Measurements from ENCODE around the gene DNAJC9. TPM values are rescaled to one million over a fixed set of nuclear protein-coding genes. Genes with fewer than 3 reads are reported as not detected.

The DNAJC9 gene
- total and polyA plus RNA-seq, 12 donors: 10.6 to 39.9 (median 13.7) TPM

DNA sequence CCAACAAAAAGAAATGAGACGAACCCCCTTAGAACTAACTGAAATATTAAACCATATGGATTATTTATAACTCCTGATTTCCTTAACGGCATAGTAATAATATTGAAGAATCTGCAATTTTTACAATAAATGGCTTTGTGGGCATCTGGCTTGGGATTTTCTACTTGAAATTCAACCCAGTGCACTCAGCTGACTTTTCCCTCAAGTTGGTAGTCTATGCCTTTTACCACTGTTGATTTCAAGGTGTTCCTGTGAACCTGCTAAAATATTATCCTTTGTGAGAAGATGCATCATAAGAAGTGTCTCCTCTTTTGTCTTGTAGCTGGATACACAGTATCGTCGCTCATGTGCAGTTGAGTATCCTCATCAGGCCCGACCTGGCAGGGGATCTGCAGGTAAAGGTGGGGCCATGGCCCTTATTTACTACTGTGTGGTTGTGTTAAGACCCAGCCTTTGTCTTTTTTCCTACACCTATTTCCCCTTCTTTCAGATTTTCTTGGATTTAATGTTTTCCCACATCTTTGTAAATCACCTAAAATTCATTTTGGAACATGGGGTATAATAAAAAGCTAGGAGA is 8.0 kb downstream of the DNAJC9 start:
- H3K4me3 ChIP-seq: no peak overlapping the region
- 90 to 95% (median 93%) methylated on average over 5 of the region's 5 CpGs for WGBS, 4 donors
- H3K36me3 ChIP-seq (replicated peaks in 1 of 2): peaks cover 0 to 57% of the 10 kb centered on the region in 2 donors
- H3K9me3 ChIP-seq (replicated peaks in 1 of 3): no peaks in the 10 kb centered on the region
- H3K4me1 ChIP-seq (replicated peaks in 1 of 2): no peaks in the 10 kb centered on the region
- no peaks in the 10 kb centered on the region for H3K27me3 ChIP-seq
- intact Hi-C loops (cut with DNase I): no loop called here
- no peak for TF ChIP-seq POLR2A (IDR thresholded peaks at IDR 0.05)
- TF ChIP-seq, protein P1, sequence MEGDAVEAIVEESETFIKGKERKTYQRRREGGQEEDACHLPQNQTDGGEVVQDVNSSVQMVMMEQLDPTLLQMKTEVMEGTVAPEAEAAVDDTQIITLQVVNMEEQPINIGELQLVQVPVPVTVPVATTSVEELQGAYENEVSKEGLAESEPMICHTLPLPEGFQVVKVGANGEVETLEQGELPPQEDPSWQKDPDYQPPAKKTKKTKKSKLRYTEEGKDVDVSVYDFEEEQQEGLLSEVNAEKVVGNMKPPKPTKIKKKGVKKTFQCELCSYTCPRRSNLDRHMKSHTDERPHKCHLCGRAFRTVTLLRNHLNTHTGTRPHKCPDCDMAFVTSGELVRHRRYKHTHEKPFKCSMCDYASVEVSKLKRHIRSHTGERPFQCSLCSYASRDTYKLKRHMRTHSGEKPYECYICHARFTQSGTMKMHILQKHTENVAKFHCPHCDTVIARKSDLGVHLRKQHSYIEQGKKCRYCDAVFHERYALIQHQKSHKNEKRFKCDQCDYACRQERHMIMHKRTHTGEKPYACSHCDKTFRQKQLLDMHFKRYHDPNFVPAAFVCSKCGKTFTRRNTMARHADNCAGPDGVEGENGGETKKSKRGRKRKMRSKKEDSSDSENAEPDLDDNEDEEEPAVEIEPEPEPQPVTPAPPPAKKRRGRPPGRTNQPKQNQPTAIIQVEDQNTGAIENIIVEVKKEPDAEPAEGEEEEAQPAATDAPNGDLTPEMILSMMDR (IDR thresholded peaks at IDR 0.05): no peak
- no peak for DNase-seq
- no peak overlapping the region for H3K27ac ChIP-seq

DNA sequence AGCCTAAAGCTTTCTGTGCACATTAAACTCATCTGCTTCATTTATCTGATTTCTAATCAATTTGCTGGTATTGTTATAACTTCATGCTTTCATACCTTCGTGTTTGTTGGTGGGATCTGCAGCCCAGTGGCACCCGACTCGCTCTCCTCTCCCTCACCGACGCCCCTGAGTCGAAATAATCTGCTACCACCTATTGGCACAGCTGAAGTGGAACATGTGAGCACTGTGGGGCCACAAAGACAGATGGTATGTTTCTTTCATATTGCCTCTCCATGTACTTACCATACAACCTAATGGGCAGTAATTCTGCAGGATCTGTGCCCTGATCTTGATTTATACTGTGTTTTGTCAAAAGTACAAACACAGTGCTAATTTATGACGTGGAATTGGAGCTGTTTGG is 12.4 kb downstream of the DNAJC9 start:
- H3K36me3 ChIP-seq (replicated peaks in 1 of 2): peaks cover 0 to 20% of the 10 kb centered on the region in 2 donors
- DNase-seq: no peak
- no peaks in the 10 kb centered on the region for H3K4me1 ChIP-seq (replicated peaks in 1 of 2)
- intact Hi-C loops (cut with DNase I): no loop called here
- 84 to 93% (median 91%) methylated on average over 7 of the region's 7 CpGs for WGBS, 4 donors
- no peak for TF ChIP-seq POLR2A (IDR thresholded peaks at IDR 0.05)
- TF ChIP-seq, protein P1 (IDR thresholded peaks at IDR 0.05): no peak
- H3K27ac ChIP-seq: no peak overlapping the region
- H3K27me3 ChIP-seq: no peaks in the 10 kb centered on the region
- no peak overlapping the region for H3K4me3 ChIP-seq
- no peaks in the 10 kb centered on the region for H3K9me3 ChIP-seq (replicated peaks in 1 of 3)

DNA sequence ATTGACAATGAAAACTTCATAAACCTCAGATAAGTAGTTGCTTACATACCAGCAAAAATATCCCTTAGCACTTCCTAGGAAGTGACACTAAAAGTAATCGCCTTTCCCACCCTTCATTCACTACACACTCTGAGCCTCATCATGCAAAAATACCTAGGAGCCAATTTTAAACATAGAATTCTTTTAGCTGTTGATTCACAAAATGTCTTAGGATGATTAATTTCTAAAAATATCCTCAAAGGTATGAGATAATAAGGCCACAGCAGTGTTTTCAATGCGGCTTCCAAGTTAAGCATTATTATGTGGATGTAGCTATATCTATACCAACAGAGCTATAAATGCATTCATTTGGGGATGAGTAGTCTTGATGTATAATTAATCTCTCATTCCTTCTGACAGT is 13.2 kb downstream of the DNAJC9 start:
- DNase-seq: no peak
- no peak overlapping the region for H3K4me3 ChIP-seq
- TF ChIP-seq, protein P1 (IDR thresholded peaks at IDR 0.05): no peak
- no peak for TF ChIP-seq POLR2A (IDR thresholded peaks at IDR 0.05)
- no peaks in the 10 kb centered on the region for H3K27me3 ChIP-seq
- no peaks in the 10 kb centered on the region for H3K4me1 ChIP-seq (replicated peaks in 1 of 2)
- intact Hi-C loops (cut with DNase I): no loop called here
- 81 to 96% (median 88%) methylated on average over 2 of the region's 2 CpGs for WGBS, 4 donors
- H3K36me3 ChIP-seq (replicated peaks in 1 of 2): peaks cover 0 to 16% of the 10 kb centered on the region in 2 donors
- H3K9me3 ChIP-seq (replicated peaks in 1 of 3): no peaks in the 10 kb centered on the region
- no peak overlapping the region for H3K27ac ChIP-seq

DNA sequence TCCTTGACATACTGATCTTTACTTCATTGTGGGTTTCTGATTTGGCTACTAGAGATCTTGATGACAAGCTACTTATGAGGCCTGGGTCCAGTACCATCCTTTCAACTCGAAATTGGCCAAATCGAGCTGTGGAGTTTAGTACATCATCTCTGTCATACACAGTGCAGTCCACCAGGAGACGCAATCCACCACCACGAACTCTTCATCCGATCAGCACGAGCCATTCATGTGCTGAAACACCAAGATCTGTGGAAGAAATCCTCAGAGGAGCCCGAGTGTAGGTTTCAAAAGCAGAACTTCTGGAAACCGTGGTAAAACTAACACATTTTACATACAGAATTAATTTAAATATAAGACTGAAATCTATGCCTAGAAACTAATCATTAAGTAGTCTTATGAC is 14.2 kb downstream of the DNAJC9 start:
- 88 to 93% (median 90%) methylated on average over 8 of the region's 8 CpGs for WGBS, 4 donors
- H3K27me3 ChIP-seq: no peaks in the 10 kb centered on the region
- H3K27ac ChIP-seq: no peak overlapping the region
- peaks cover 0 to 16% of the 10 kb centered on the region in 2 donors for H3K36me3 ChIP-seq (replicated peaks in 1 of 2)
- H3K9me3 ChIP-seq (replicated peaks in 1 of 3): no peaks in the 10 kb centered on the region
- H3K4me3 ChIP-seq: no peak overlapping the region
- intact Hi-C loops (cut with DNase I): no loop called here
- no peaks in the 10 kb centered on the region for H3K4me1 ChIP-seq (replicated peaks in 1 of 2)
- no peak for DNase-seq
- TF ChIP-seq POLR2A (IDR thresholded peaks at IDR 0.05): no peak
- TF ChIP-seq, protein P1 (IDR thresholded peaks at IDR 0.05): no peak

All from adrenal gland (tissue), 12 donors.